Activated CD4-positive, alpha-beta T cell treated with anti-CD3 and anti-CD28 coated beads, Interleukin-2, amount 50 U/mL, for 4 hours (primary cell): ENCODE results near the gene PCNT.
"Not testable (repeated sequence)": the region's sequence is repeated elsewhere in the genome, so short reads cannot be mapped to it uniquely, and the experiment has no call there.

Source experiments
- DNase-seq, 2 experiments: peaks; one replicate each; pipeline ENCODE4 v3.0.0-alpha.2; 2020

PCNT gene

DNA sequence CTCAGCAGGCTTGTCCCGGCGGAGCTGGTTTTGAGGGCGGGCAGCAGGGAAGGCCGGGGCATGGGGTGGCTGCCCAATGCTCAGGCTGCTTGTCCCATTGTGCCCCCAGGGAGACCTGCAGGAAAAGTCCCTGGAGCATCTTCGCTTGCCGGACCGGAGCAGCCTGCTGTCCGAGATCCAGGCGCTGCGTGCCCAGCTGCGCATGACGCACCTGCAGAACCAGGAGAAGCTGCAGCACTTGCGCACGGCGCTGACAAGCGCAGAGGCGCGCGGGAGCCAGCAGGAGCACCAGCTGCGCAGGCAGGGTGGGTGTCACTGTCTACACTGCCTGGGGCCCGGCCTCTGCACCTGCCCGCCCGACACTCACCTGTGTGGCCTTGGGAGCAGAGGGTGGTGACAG lies 104.3 kb downstream of the PCNT start:
- no peak for DNase-seq

DNA sequence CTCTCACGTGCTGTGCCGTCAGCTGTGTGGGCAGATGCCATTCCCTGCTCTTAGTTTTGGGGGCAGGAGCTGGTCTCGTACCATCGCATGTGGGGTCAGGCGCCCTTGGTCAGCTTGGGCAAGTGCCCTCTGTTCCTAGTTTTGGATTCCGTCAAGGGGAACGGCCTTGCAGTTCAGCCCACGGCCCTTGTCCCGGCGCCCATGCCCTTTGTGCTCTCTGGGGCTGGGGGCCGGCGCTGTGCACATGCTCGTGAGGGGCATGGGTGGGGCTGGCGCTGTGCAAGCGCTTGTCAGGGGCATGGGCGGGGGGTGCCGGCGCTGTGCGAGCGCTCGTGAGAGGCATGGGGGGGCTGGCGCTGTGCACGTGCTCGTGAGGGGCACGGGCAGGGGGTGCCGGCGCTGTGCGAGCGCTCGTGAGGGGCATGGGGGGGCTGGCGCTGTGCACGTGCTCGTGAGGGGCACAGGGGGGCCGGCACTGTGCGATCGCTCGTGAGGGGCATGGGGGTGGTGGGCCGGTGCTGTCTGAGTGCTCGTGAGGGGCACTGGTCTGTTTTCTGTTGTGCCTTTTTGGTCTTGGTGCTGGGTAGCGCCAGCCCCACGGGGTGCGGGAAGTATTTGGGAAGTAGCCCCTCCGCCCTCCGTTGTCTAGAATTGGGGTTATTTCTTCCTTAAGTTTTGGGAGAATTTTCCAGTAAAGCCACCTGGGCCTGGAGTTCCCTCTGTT lies 105.2 kb downstream of the PCNT start:
- DNase-seq = no peak

DNA sequence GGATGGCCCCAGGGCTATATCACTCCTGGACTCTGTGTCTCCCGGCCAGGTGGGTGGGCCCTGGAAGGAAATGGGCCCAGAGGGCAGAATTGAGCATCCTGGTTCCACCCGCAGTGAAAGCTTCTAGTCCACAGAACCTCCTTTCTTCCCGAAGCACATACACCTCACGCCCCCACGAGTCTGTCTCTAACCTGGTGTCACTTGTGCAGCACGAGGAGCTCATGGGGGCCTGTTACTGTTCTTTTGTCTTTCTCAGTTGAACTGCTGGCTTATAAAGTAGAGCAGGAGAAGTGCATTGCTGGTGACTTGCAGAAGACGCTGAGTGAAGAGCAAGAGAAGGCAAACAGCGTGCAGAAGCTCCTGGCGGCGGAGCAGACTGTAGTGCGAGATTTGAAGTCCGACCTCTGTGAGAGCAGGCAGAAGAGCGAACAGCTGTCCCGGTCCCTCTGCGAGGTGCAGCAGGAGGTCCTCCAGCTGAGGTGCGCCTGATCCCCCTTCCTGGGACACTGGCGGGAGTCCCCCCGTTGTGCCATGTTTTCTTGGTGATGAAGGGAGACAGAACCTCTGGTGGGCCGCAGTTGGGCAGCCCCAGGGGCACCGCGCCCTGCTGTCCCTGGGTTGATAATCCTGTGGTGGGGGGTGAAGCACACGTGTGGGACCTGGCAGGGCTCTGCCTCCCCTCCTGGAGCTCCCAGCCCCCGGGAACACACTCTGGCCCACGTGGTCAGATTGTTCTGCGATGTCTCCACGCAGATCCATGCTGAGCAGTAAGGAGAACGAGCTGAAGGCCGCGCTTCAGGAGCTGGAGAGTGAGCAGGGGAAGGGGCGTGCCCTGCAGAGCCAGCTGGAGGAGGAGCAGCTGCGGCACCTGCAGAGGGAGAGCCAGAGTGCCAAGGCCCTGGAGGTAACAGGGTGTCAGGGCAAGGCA lies 106.1 kb downstream of the PCNT start:
- DNase-seq = no peak

DNA sequence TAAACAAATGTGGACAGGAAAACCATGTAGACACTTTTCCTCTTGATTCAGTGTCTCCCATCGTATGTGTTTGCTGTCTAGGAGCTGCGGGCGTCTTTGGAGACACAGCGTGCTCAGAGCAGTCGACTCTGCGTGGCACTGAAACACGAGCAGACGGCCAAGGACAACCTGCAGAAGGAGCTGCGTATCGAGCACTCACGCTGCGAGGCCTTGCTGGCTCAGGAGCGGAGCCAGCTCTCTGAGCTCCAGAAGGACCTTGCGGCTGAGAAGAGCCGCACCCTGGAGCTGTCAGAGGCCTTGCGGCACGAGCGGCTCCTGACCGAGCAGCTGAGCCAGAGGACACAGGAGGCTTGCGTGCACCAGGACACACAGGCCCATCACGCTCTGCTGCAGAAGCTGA lies 107.5 kb downstream of the PCNT start:
- no peak for DNase-seq

DNA sequence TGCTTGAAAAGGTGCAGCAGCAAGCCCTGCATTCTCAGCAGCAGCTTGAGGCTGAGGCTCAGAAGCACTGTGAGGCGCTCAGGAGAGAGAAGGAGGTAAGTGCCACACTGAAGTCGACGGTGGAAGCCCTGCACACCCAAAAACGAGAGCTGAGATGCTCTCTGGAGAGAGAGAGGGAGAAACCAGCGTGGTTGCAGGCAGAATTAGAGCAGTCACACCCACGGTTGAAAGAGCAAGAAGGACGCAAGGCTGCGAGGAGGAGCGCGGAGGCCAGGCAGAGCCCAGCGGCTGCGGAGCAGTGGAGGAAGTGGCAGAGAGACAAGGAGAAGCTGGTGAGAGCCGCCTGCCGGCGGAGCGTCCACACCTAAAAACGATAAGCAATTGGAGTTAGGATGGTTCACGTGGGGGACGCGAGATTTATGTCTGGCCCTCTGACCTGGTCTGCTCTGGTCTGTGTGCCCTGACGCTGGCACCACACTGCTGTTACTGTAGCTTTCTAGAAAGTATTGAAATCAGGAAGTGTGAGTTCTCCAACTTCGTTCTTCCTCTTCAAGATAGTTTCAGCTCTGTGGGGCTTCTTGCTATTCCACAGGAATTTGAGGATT lies 108.0 kb downstream of the PCNT start:
- DNase-seq = no peak

DNA sequence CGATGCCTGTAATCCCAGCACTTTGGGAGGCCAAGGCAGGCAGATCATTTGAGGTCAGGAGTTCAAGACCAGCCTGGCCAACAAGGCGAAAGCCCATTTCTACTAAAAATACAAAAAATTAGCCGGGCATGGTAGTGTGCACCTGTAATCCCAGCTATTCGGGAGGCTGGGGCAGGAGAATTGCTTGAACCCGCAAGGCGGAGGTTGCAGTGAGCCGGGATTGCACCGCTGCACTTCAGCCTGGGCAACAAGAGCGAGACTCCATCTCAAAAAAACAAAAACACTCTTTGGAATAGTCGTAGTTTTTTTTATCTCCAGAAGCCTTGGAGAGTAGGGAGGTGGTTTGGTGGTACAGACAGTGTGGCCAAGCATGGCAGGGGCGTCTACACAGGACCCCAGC lies 109.2 kb downstream of the PCNT start:
- DNase-seq = not testable (repeated sequence)

DNA sequence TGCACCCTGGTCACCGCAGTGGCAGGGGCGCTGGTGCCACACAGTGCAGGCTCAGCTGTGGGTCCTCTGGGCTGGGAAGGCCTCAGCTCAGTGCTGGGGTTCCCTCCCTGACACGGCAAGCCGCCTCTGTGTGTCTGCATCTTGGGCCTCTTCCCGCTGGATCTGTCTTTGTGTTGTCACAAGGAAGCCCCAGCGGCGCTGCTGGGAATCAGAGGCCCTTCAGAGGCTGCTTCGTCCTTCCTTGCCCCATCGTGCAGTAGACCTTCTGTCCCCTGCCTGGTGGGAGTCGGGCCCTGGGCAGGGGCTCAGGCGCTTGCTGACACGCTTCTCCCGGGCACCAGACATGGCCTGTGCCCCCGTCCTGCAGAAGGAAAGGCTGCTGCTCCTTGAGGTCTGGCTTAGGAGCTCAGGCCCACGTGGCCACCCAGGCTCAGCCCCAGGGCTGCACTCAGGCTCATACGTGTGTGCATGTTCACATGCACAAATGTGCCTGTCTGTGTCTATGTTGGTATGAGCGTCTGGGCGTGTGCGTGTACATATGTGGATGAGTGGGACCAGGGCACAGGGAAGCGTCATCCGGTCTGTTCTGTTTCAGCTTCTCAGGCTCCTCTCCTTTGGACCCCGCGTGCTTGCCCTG lies 110.5 kb downstream of the PCNT start:
- DNase-seq = no peak

DNA sequence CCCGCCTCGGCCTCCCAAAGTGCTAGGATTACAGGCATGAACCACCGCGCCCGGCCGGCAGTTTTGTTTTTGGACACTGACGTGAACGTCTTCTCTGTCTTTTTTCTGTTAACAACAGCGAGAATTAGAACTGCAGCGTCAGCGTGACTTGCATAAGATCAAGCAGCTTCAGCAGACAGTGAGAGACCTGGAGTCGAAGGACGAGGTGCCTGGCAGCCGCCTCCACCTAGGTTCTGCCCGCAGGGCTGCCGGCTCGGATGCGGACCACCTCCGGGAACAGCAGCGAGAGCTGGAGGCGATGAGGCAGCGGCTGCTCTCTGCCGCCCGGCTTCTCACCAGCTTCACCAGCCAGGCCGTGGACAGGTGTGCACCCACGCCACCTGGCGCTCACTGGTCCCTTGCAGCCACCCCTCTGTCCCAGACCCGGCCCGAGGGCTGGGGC lies 111.9 kb downstream of the PCNT start:
- no peak for DNase-seq

DNA sequence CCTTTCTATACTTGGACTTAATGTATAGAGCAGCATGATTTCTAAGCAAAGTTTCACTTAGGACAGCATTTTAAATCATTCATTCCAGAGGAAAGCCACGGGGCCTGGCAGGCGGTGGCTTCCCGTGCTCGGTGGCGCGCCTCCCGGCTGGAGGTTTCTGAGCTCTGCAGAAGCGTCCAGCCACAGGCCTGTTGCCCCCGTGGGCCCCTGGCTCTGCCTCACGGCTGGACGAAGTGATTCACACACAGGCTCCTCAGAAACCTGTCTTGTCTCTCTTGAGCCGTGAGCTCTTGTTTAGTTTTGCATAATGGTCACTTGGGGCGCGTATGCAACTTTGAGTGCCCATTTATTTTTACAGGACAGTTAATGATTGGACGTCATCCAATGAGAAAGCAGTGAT lies 112.7 kb downstream of the PCNT start:
- no peak for DNase-seq

DNA sequence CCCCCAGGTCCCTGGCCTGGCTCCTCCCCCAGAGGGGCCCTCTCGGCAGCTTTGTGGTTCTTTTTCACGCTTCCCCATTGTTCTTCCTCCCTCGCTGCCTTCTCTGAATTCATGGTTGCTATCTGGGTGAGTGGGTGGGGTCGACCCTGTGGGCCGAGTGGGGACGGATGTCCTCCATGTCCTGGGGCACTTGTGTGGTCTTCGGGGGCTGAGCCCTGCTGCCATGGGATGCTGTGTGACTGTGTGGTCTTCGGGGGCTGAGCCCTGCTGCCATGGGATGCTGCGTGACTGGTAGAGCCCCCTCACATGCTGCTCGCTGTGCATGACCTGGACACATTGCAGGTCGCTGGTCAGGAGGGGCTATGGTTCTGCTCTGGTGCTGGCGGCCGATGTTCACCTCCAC lies 113.1 kb downstream of the PCNT start:
- DNase-seq = no peak

DNA sequence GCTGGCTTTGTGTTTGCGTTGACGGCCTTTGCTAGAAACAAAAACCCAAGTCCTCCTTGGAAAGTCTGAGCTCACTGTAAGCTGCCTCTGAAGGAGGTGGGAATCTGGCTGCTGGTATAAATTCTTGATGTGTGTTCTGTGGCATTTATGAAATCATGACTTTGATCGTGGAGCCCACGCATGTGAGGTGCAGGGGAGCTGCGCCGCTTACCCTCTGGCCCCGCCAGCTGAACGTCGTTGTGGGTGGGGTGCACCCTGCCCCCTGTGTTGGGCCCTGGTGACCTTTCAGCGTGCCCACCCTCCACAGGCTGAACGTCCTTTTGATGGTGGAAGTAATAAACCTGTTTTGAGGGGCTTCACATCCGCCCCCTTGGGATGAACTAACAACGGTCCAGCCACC lies 113.6 kb downstream of the PCNT start:
- no peak for DNase-seq

DNA sequence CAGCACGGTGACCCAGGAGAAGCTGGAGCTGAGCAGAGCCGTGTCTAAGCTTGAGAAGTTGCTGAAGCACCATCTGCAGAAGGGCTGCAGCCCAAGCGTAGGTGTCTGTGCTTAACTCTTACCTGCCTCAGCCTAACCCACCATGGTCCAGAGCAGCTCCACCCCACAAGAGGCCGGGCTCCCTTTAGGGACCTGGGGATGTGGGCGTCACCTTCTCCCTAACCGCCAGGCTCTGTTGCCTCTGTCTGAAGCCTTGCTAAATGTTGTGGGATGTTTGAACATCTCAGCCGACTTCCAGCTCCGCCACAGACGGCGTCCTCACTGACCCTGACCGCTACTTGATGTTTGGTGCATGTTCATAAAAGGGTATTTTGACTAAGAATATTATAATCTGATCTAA lies 114.3 kb downstream of the PCNT start:
- no peak for DNase-seq

DNA sequence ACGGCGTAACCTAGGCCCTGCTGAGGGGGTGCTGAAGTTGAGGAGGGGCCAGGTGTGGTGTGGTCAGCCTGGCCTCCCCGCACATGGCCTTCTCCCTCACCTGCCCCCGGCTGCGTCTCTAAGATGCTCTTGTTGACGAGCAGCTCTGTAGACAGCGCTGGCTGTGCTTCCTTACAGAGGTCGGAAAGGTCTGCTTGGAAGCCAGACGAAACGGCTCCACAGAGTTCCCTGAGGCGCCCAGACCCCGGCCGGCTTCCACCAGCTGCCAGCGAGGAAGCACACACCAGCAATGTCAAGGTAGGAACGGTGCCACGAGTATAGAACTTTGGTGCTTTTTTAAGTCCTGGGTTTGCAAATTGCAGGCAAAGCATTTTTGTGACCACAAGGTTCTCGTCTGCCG lies 116.0 kb downstream of the PCNT start:
- DNase-seq = no peak

DNA sequence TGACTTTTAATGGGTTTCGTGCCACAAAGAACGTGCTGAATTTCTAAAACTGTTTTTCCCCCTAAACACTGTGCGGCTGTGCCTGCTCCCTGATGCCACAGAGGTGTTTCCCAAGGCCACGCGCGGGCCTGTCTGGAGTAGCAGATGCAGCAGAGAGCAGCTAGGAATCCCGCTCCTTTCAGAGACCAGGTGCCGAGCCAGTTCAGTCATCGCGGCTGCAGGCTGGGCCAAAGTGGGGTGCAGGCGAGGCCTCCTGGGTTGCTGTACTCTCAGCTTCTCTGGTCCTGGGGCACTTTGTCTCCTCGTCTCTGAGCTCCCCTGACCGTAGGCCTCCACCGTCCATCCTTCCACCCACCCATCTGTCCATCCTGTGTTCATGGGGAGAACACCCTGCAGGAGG lies 117.4 kb downstream of the PCNT start:
- DNase-seq = no peak

DNA sequence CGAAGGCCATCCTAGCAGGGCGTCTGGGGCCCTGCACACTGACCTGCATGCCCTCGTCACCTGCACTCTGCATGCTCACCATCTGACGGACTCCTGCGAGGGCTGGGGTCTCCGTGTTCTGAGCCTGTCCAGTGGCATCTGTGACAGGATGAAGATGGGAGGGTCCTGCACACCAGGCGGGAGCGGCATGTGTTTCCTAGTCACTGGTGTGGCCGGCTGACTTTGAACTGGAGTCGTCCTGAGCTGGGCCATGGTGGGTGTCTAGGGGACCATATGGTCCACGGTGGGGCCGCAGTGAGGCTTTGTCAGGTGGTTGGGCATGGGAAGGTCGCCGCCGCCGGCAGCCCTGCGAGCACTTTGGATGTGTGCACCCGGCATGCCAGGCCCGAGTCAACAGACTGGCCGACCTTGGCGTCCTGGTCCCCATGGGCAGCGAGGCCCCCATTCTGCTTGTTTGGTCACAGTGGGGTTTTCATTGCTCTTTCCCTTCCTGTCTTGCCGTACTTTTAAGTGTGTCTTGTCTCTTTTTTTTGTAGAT lies 118.1 kb downstream of the PCNT start:
- no peak for DNase-seq

DNA sequence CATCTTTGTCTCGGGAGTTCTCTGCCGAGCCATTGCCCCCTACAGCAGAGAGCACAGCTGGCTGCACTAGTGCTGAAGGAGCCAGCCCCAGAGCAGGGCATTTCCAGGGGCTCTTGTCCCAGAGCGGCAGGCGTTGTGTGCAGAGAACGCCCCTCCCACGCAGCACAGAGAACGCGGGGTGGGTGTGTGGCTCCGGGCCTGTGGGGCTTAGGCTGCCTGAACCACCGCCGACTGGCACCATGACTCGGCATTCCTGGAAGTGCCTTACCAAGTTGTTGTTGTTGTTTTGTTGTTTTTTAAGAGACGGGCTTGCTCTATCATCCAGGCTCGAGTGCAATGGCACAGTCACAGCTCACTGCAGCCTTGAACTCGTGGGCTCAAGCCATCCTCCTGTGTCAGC lies 119.0 kb downstream of the PCNT start:
- no peak for DNase-seq

DNA sequence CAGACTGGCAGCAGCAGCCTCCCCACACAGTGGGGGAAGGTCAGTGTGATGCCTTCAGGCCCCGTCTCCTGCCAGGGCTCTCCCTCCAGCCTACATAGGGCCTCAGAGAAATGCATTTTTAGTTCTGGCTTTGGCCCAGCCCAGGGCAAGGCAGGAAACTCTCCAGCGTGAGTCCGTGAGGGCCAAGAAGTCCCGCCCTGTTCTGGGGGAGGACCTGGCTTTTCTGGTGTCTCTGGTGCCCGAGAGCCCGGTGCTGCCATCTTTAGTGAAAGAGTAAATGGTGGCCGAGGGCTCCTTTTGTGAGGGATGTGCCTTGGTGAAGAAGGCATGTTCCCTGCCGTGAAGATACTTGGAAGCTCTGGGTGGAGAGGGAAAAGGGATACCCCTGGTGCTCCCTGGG lies 120.0 kb downstream of the PCNT start:
- DNase-seq = no peak

DNA sequence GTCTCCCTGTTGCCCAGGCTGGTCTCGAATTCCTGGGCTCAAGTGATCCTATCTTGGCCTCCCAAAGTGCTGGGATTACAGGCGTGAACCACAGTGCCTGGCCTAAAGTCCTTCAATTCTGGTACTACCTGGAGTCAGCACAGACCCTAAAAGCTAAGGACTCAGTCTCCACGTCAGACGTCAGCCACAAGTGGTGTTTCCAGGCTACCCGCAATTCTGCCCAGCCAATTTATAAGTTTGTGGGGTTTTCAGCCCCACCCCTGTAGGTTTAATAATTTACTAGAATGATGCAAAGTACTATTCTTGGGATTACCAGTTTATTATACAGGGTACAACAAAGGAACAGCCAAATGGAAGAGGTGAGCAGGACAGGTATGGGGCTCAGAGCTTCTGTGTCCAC lies 124.2 kb downstream of the PCNT start:
- DNase-seq = no peak

DNA sequence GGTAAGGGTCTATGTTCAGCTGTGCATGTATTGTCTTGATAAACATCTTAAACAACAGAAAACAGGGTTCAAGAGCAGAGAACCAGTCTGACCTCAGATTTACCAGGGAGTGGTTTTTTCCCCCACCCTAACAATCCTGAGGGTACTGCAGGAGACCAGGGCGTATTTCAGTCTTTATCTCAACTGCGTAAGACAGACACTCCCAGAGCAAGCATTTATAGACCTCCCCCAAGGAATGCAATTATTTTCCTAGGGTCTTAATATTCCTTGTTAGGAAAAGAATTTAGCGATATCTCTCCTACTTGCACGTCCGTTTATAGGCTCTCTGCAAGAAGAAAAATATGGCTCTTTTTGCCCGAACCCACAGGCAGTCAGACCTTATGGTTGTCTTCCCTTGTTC lies 124.9 kb downstream of the PCNT start:
- not testable (repeated sequence) for DNase-seq

DNA sequence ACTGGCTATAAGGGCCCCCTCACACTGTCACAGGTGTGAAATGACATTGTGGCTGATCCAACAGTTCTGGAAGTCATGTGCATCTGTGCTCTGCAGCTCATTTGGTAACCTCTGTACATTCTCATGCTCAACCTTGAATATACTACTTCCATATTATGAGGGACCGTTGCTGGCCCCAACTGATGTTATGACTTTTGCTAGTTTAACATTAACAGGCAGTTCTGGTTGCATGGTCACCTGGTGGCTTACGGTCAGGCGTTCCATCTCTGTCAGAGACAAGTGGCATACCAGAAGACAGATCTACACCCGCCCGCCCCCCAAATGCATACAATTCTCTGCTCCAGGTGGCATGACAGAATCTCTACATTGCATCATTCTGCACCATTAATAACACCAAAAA lies 128.8 kb downstream of the PCNT start:
- DNase-seq = no peak

DNA sequence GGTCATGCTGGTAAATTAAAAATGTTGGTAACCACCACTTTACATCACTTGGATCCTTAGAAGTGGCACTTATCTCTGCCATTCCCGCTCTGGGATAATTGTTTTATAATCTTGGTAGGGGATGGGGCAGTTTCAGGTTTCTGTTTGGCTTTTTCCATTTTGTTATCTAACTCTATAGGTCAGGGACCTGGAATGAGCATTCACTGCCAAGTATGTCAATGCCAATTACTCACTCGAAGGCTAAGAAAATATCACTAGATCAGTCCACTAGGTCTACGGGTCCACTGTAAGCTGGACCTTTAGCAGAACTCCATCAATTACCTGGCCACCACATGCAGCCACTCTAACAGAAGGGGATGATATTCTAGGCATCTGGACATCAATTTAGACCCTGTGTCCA lies 130.2 kb downstream of the PCNT start:
- no peak for DNase-seq

DNA sequence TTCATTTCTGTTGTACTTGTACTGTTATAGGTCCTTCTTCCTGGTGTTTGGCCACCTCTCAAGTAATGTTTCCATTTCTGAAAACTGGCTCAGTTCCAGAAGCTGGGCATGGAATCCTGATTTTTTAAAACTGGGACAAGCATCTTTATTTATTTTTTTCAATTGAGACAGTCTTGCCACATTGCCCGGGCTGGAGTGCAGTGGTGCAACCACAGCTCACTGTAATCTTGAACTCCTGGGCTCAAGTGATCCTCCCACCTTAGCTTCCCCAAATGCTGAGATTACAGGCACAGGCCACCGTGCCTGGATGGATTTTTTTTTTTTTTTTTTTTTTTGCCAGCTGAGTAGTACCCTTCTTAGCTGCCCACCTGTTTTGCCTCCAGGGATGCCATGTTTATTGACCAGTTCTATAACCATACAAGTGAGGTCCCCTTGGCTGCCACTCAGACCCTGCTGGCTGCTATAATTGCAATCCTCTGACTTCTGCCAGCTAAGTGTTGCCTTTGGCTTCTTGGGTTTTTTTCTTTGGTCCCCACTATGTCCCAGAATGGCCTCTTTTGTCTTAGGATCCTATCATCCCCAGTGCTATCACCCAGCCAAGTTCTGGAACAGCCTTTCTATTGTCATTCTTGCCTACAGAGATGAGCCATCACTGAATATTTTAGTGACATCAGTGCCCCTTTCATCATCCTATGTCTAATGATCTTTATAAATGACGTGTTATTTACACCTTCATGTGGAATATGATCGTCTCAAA lies 130.9 kb downstream of the PCNT start:
- DNase-seq = no peak
